Activated CD4-positive, alpha-beta memory T cell treated with anti-CD3 and anti-CD28 coated beads for 36 hours (primary cell): ENCODE measurements around the gene STXBP1. TPM values are rescaled to one million over a fixed set of nuclear protein-coding genes. Genes with fewer than 3 reads are reported as not detected.

Source experiments
- CTCF ChIA-PET: fragments of 350-600 bp; sonication (Branson Sonifier 250); formaldehyde crosslinking; loops from one replicate; lab custom pipeline; 2021; ENCODE audit warnings: antibody characterized with exemption, inconsistent platforms; lab: Charles Lee
- POLR2A ChIA-PET: fragments of 350-600 bp; sonication (Branson Sonifier 250); formaldehyde crosslinking; loops from one replicate; lab custom pipeline; 2021; ENCODE audit warnings: antibody characterized with exemption; lab: Charles Lee
- DNase-seq: peaks from one replicate; pipeline ENCODE4 v3.0.0-alpha.2; 2020
- H3K27ac Mint-ChIP-seq: one replicate; pipeline ENCODE4 v1.8.0; 2021; ENCODE audit warnings: mixed read lengths
- H3K27me3 Mint-ChIP-seq: one replicate; pipeline ENCODE4 v1.8.0; 2021; ENCODE audit warnings: mixed read lengths
- H3K36me3 Mint-ChIP-seq: one replicate; pipeline ENCODE4 v1.8.0; 2021; ENCODE audit warnings: mixed read lengths
- H3K4me1 Mint-ChIP-seq: one replicate; pipeline ENCODE4 v1.8.0; 2021; ENCODE audit warnings: low read depth, mixed read lengths
- H3K4me3 Mint-ChIP-seq: one replicate; pipeline ENCODE4 v1.8.0; 2021; ENCODE audit warnings: mild to moderate bottlenecking, mixed read lengths
- H3K9me3 Mint-ChIP-seq: one replicate; pipeline ENCODE4 v1.8.0; 2021; ENCODE audit warnings: mixed read lengths
- intact Hi-C: fragments of 100-400 bp; cut with micrococcal nuclease; formaldehyde crosslinking; loops from one replicate; pipeline ENCODE4 v1.15.1; 2023
- total RNA-seq, 2 experiments: library from RNA; stranded (reverse); gene quantifications; one replicate each; pipeline ENCODE4 v1.2.3, GENCODE V29; 2021

STXBP1 gene
- total RNA-seq, 2 experiments from 2014 or later: 27.3 to 27.8 TPM

GRCh38 chr9:127644146-127644827, 32.2 kb downstream of the STXBP1 start:
- Mint-ChIP-seq H3K4me3 (no peak overlapping the region), H3K36me3 (no peaks in the 10 kb centered on the region), H3K27ac (no peak overlapping the region), H3K9me3 (no peaks in the 10 kb centered on the region), H3K4me1 (peaks cover 3% of the 10 kb centered on the region), H3K27me3 (no peaks in the 10 kb centered on the region)
- intact Hi-C loops: no loop called here
- no peak for DNase-seq
- ChIA-PET CTCF (no interaction called here), POLR2A (no interaction called here)

GRCh38 chr9:127644943-127645342, 32.9 kb downstream of the STXBP1 start:
- no peaks in the 10 kb centered on the region for H3K9me3 Mint-ChIP-seq
- H3K4me1 Mint-ChIP-seq: peaks cover 3% of the 10 kb centered on the region
- no peaks in the 10 kb centered on the region for H3K27me3 Mint-ChIP-seq
- ChIA-PET POLR2A (no interaction called here), CTCF (interaction anchor here (0.6 kb wide), 1 partner anchor 68 kb away, joined by 3 read pairs; no protein-coding TSS in a partner anchor)
- no peak overlapping the region for H3K4me3 Mint-ChIP-seq
- no peaks in the 10 kb centered on the region for H3K36me3 Mint-ChIP-seq
- no peak overlapping the region for H3K27ac Mint-ChIP-seq
- no peak for DNase-seq
- intact Hi-C loops: no loop called here

- Mint-ChIP-seq H3K36me3 (no peaks in the 10 kb centered on the region), H3K4me3 (no peak overlapping the region), H3K4me1 (peaks cover 3% of the 10 kb centered on the region), H3K27me3 (no peaks in the 10 kb centered on the region), H3K27ac (no peak overlapping the region), H3K9me3 (no peaks in the 10 kb centered on the region)
- POLR2A ChIA-PET: no interaction called here
- no peak for DNase-seq
- CTCF ChIA-PET: no interaction called here
- intact Hi-C loops: no loop called here
These were observed 35.4 kb downstream of the STXBP1 start for GRCh38 chr9:127647451-127647850.

GRCh38 chr9:127650518-127650917, 38.4 kb downstream of the STXBP1 start:
- H3K4me3 Mint-ChIP-seq: no peak overlapping the region
- DNase-seq: no peak
- no peaks in the 10 kb centered on the region for H3K9me3 Mint-ChIP-seq
- no peaks in the 10 kb centered on the region for H3K4me1 Mint-ChIP-seq
- H3K36me3 Mint-ChIP-seq: no peaks in the 10 kb centered on the region
- ChIA-PET POLR2A (no interaction called here), CTCF (no interaction called here)
- H3K27me3 Mint-ChIP-seq: no peaks in the 10 kb centered on the region
- intact Hi-C loops: no loop called here
- H3K27ac Mint-ChIP-seq: no peak overlapping the region

GRCh38 chr9:127651697-127652610, 39.9 kb downstream of the STXBP1 start:
- no peaks in the 10 kb centered on the region for H3K9me3 Mint-ChIP-seq
- CTCF ChIA-PET: interaction anchor here (0.8 kb wide), 1 partner anchor 11 kb away, joined by 3 read pairs; no protein-coding TSS in a partner anchor
- intact Hi-C loops: no loop called here

GRCh38 chr9:127652733-127653132, 40.7 kb downstream of the STXBP1 start:
- no peaks in the 10 kb centered on the region for H3K36me3 Mint-ChIP-seq
- no peak overlapping the region for H3K4me3 Mint-ChIP-seq
- H3K9me3 Mint-ChIP-seq: no peaks in the 10 kb centered on the region
- no peak overlapping the region for H3K27ac Mint-ChIP-seq
- no peak for DNase-seq
- no peaks in the 10 kb centered on the region for H3K4me1 Mint-ChIP-seq
- H3K27me3 Mint-ChIP-seq: no peaks in the 10 kb centered on the region
- CTCF ChIA-PET: no interaction called here
- intact Hi-C loops: no loop called here
- POLR2A ChIA-PET: no interaction called here

More at GRCh38 chr9:127651697-127652610, 39.9 kb downstream of the STXBP1 start:
- H3K4me1 Mint-ChIP-seq: no peaks in the 10 kb centered on the region
- H3K27me3 Mint-ChIP-seq: no peaks in the 10 kb centered on the region
- H3K27ac Mint-ChIP-seq: no peak overlapping the region
- no peaks in the 10 kb centered on the region for H3K36me3 Mint-ChIP-seq
- DNase-seq: no peak
- POLR2A ChIA-PET: no interaction called here
- no peak overlapping the region for H3K4me3 Mint-ChIP-seq

DNA sequence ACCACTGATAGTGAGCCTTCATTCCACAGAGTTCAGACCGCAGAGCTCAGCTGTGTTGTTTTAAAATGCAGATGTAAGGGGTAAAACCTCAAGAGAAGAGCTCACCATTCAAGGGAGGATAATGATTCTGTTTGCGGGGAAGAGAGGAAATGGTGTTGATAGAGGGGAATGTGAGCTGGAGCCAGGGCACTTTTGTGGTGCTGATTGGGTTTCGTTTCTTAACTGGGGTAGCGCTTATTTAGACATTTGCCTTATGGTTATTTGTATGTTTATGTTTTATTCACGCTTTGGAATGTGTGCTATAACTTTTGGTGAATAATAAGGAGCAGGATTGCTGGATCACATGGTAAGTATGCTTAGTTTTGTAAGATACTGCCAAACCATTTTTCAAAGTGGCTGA, 42.5 kb downstream of the STXBP1 start:
- ChIA-PET POLR2A (no interaction called here), CTCF (no interaction called here)
- intact Hi-C loops: no loop called here
- H3K27ac Mint-ChIP-seq: no peak overlapping the region
- no peaks in the 10 kb centered on the region for H3K4me1 Mint-ChIP-seq
- no peaks in the 10 kb centered on the region for H3K36me3 Mint-ChIP-seq
- H3K4me3 Mint-ChIP-seq: no peak overlapping the region
- no peaks in the 10 kb centered on the region for H3K9me3 Mint-ChIP-seq
- no peak for DNase-seq
- no peaks in the 10 kb centered on the region for H3K27me3 Mint-ChIP-seq

- no peaks in the 10 kb centered on the region for H3K36me3 Mint-ChIP-seq
- no peak overlapping the region for H3K27ac Mint-ChIP-seq
- no peaks in the 10 kb centered on the region for H3K4me1 Mint-ChIP-seq
These were observed 46.4 kb downstream of the STXBP1 start for GRCh38 chr9:127658428-127658827.

GRCh38 chr9:127660886-127661741, 49.0 kb downstream of the STXBP1 start:
- POLR2A ChIA-PET: interaction anchor here (1.1 kb wide), 1 partner anchor 55 kb away, joined by 6 read pairs; the partner anchor contains the start of genes PTRH1 and TTC16
- H3K27ac Mint-ChIP-seq: no peak overlapping the region
- CTCF ChIA-PET: interaction anchor here (1.0 to 1.2 kb wide), 2 partner anchors 209 to 281 kb away, joined by 3 to 4 read pairs; no protein-coding TSS in a partner anchor

More at GRCh38 chr9:127658428-127658827, 46.4 kb downstream of the STXBP1 start:
- POLR2A ChIA-PET: no interaction called here
- no peak for DNase-seq
- Mint-ChIP-seq H3K9me3 (no peaks in the 10 kb centered on the region), H3K4me3 (no peak overlapping the region), H3K27me3 (no peaks in the 10 kb centered on the region)
- intact Hi-C loops: no loop called here
- CTCF ChIA-PET: no interaction called here

DNA sequence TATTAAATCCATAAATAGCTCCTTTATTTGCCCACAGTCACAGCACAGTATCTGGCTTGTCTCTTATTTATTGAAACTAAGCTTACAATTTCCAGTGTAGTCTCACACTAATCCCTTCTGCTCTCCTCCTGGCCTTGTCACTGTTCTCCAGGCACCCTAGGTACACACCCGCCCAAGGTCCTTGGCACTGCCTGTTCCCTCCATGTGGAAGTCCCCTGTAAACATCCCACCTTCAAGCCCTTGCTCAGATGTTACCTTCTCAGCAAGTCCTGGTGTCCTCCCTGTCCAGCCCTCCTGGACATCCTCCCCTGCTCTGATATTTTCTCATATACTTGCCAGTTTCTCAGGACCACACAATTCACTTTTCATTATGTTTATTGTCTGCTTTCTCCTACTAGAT, 50.5 kb downstream of the STXBP1 start:
- CTCF ChIA-PET: no interaction called here
- H3K36me3 Mint-ChIP-seq: no peaks in the 10 kb centered on the region
- no peak overlapping the region for H3K27ac Mint-ChIP-seq

More at GRCh38 chr9:127660886-127661741, 49.0 kb downstream of the STXBP1 start:
- Mint-ChIP-seq H3K9me3 (no peaks in the 10 kb centered on the region), H3K4me3 (no peak overlapping the region), H3K27me3 (no peaks in the 10 kb centered on the region), H3K4me1 (no peaks in the 10 kb centered on the region), H3K36me3 (no peaks in the 10 kb centered on the region)
- DNase-seq: no peak
- intact Hi-C loops: no loop called here

DNA sequence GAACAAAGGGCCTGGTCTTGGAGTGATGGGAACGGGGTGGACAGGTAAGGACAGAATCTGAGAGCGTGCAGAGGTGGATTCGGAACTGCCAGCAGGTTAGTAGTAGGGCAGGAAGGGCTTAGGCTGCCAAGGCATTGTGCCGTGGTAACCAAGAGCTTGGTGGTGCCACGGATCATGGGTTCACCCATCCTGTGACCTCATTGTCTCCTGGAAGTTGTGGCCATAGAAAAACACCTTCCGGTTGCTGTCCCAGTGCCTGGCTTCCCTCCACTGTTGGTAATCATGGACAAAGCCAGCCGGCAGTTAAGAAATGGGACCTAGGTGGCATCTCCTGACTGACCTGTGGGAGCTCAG, 52.2 kb downstream of the STXBP1 start:
- H3K4me1 Mint-ChIP-seq: no peaks in the 10 kb centered on the region
- H3K27me3 Mint-ChIP-seq: no peaks in the 10 kb centered on the region
- DNase-seq: no peak
- H3K27ac Mint-ChIP-seq: no peak overlapping the region
- no peaks in the 10 kb centered on the region for H3K9me3 Mint-ChIP-seq
- no peaks in the 10 kb centered on the region for H3K36me3 Mint-ChIP-seq
- intact Hi-C loops: no loop called here
- ChIA-PET CTCF (no interaction called here), POLR2A (no interaction called here)
- H3K4me3 Mint-ChIP-seq: no peak overlapping the region

More for the DNA sequence above, 50.5 kb downstream of the STXBP1 start:
- H3K9me3 Mint-ChIP-seq: no peaks in the 10 kb centered on the region
- intact Hi-C loops: no loop called here
- DNase-seq: no peak
- H3K4me1 Mint-ChIP-seq: no peaks in the 10 kb centered on the region
- POLR2A ChIA-PET: no interaction called here
- no peaks in the 10 kb centered on the region for H3K27me3 Mint-ChIP-seq
- H3K4me3 Mint-ChIP-seq: no peak overlapping the region
